Measurements from ENCODE around the gene SYVN1. TPM values are rescaled to one million over a fixed set of nuclear protein-coding genes. Genes with fewer than 3 reads are reported as not detected.
A peak's percentile ranks its signal among the peaks of the same experiment; 100 is the strongest.

Gene SYVN1
- total and polyA plus RNA-seq, 12 donors, result 22.2 to 34.0 (median 26.1) TPM

- no peak for TF ChIP-seq CTCF (IDR thresholded peaks at IDR 0.05)
- WGBS, 2 donors, result 66 to 78% methylated on average over 2 of the region's 2 CpGs
- H3K36me3 ChIP-seq, result no peaks in the 10 kb centered on the region
- no peak overlapping the region for H3K4me3 ChIP-seq
- DNase-seq (no peak), ATAC-seq (no peak)
- intact Hi-C loops (cut with DNase I), result loop anchor here in 1 of 10 donors (5.0 kb wide), 1 partner anchor 35 kb away; the partner anchor contains the start of gene CAPN1
- H3K27me3 ChIP-seq, result no peaks in the 10 kb centered on the region
- peaks cover 0 to 7% (median 0%) of the 10 kb centered on the region in 11 donors for H3K9me3 ChIP-seq
- no peak overlapping the region for H3K27ac ChIP-seq
- peaks cover 0 to 27% (median 11%) of the 10 kb centered on the region in 9 donors for H3K4me1 ChIP-seq
Observed at GRCh38 chr11:65147352-65148075, 13.2 kb upstream of the SYVN1 start.

- 84 to 85% methylated on average over 7 of the region's 7 CpGs for WGBS, 2 donors
- TF ChIP-seq CTCF (IDR thresholded peaks at IDR 0.05), result no peak
- Histone ChIP-seq H3K27ac (no peak overlapping the region), H3K4me3 (no peak overlapping the region), H3K27me3 (no peaks in the 10 kb centered on the region), H3K4me1 (no peaks in the 10 kb centered on the region), H3K9me3 (peaks cover 0 to under 1% (median 0%) of the 10 kb centered on the region in 11 donors), H3K36me3 (no peaks in the 10 kb centered on the region)
- DNase-seq (no peak), ATAC-seq (no peak)
- intact Hi-C loops (cut with DNase I), result no loop called here
Observed at GRCh38 chr11:65141896-65142494, 7.7 kb upstream of the SYVN1 start.

- DNase-seq (no peak), ATAC-seq (no peak)
- H3K36me3 ChIP-seq, result peaks cover 0 to 17% (median 6%) of the 10 kb centered on the region in 9 donors
- no peaks in the 10 kb centered on the region for H3K9me3 ChIP-seq
- WGBS, 2 donors, result 89 to 91% methylated on average over 15 of the region's 15 CpGs
- intact Hi-C loops (cut with DNase I), result loop anchor here in 2 of 10 donors (5.0 to 10.0 kb wide), 2 partner anchors 46 to 118 kb away; partner anchors contain the start of gene CAPN1 (in 1 of the 2)
- no peaks in the 10 kb centered on the region for H3K27me3 ChIP-seq
- no peak overlapping the region for H3K4me3 ChIP-seq
- no peak for TF ChIP-seq CTCF (IDR thresholded peaks at IDR 0.05)
- peaks cover 12 to 35% (median 27%) of the 10 kb centered on the region in 9 donors for H3K4me1 ChIP-seq
- no peak overlapping the region for H3K27ac ChIP-seq
Observed at GRCh38 chr11:65136515-65137096, 2.3 kb upstream of the SYVN1 start.

GRCh38 chr11:65135633-65136145, 1.4 kb upstream of the SYVN1 start:
- TF ChIP-seq CTCF (IDR thresholded peaks at IDR 0.05), result no peak
- H3K9me3 ChIP-seq, result no peaks in the 10 kb centered on the region
- H3K4me1 ChIP-seq, result peaks cover 12 to 36% (median 27%) of the 10 kb centered on the region in 9 donors
- intact Hi-C loops (cut with DNase I), result loop anchor here in 3 of 10 donors (1.0 to 10.0 kb wide), 3 partner anchors 46 to 119 kb away; partner anchors contain the start of gene CAPN1 (in 2 of the 3)
- WGBS, 2 donors, result 55% methylated on average over 11 of the region's 11 CpGs
- H3K4me3 ChIP-seq, result peak overlapping the region in 9 of 10 donors; percentile 75 to 98 (median 92)
- peak overlapping the region; percentile 95 to 100 (median 98) for H3K27ac ChIP-seq
- no peak for ATAC-seq
- no peak for DNase-seq
- peaks cover 0 to 26% (median 14%) of the 10 kb centered on the region in 9 donors for H3K36me3 ChIP-seq
- H3K27me3 ChIP-seq, result no peaks in the 10 kb centered on the region

All from heart right ventricle (tissue), 16 donors.